HUES48 (cell line): ENCODE data around the gene ANO6.

Experiments used
- H3K27ac ChIP-seq: one replicate; pipeline ENCODE4 v1.7.0; 2013; ENCODE audit warnings: low read depth, low read length, inconsistent platforms
- H3K27me3 ChIP-seq: 2 replicates; pipeline ENCODE4 v1.6.1; 2013; ENCODE audit warnings: mild to moderate bottlenecking, low read length; ENCODE audit not compliant: control insufficient read depth, insufficient read depth
- H3K36me3 ChIP-seq: 2 replicates; pipeline ENCODE4 v1.6.1; 2013; ENCODE audit warnings: low read length; ENCODE audit not compliant: control insufficient read depth, insufficient read depth
- H3K4me1 ChIP-seq: 2 replicates; pipeline ENCODE4 v1.6.1; 2013; ENCODE audit warnings: mild to moderate bottlenecking, low read length; ENCODE audit not compliant: control insufficient read depth, insufficient read depth
- H3K4me3 ChIP-seq: 2 replicates; pipeline ENCODE4 v1.5.1; 2013; ENCODE audit warnings: mild to moderate bottlenecking, low read depth, low read length
- H3K9ac ChIP-seq: 2 replicates; pipeline ENCODE4 v1.6.1; 2013; ENCODE audit warnings: mild to moderate bottlenecking, low read depth, low read length, moderate library complexity
- H3K9me3 ChIP-seq: 2 replicates; pipeline ENCODE4 v1.6.1; 2013; ENCODE audit warnings: low read length; ENCODE audit not compliant: control insufficient read depth, insufficient read depth

The ANO6 gene

GRCh38 chr12:45298721-45299692 lies 83.1 kb downstream of the ANO6 start:
- H3K27ac ChIP-seq: no peak overlapping the region
- no peaks in the 10 kb centered on the region for H3K36me3 ChIP-seq
- no peaks in the 10 kb centered on the region for H3K27me3 ChIP-seq
- H3K4me1 ChIP-seq: no peaks in the 10 kb centered on the region
- no peaks in the 10 kb centered on the region for H3K9me3 ChIP-seq
- H3K4me3 ChIP-seq: no peak overlapping the region
- H3K9ac ChIP-seq: no peak overlapping the region

DNA sequence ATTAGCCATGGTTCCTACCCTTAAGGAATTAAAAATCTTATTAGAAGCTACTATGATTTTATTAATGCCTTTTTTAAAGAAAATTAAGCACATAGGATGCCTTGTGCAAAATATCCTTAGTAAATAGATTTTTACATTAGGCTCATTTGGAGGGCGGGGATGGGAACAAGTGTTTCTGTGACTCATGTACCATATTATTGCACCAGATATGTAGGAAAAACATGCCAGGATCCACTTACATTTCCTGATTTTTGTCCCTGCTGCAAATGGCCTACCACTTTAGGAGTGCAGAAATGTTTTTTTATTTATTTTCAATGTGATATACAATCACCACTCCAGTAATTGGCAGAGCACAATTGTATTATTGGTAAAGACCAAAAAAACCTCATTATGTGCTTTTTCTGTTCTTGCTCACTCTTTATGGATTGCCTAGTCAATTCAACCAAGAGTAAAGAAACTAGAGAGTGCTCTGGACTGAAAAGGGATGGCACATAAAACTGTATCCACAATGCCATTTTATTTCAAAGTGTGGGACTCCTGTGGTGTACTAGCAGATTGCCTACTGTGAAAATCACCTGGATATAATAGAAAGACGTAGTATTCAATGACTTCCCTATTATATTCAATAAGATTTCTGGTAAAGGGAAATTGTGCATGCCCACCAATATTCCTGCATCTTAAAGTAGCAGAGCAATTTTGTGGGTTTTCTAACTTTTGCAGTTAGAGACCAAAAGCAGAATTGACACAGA lies 86.9 kb downstream of the ANO6 start:
- no peak overlapping the region for H3K4me3 ChIP-seq
- H3K9me3 ChIP-seq: no peaks in the 10 kb centered on the region
- H3K27me3 ChIP-seq: no peaks in the 10 kb centered on the region
- no peaks in the 10 kb centered on the region for H3K36me3 ChIP-seq
- H3K9ac ChIP-seq: no peak overlapping the region
- H3K27ac ChIP-seq: no peak overlapping the region
- no peaks in the 10 kb centered on the region for H3K4me1 ChIP-seq

- Histone ChIP-seq H3K4me3 (no peak overlapping the region), H3K36me3 (no peaks in the 10 kb centered on the region), H3K27ac (no peak overlapping the region), H3K9me3 (no peaks in the 10 kb centered on the region), H3K9ac (no peak overlapping the region), H3K27me3 (no peaks in the 10 kb centered on the region), H3K4me1 (no peaks in the 10 kb centered on the region)
Measured at GRCh38 chr12:45303945-45304344, 88.0 kb downstream of the ANO6 start.

GRCh38 chr12:45304514-45305178 lies 88.8 kb downstream of the ANO6 start:
- no peaks in the 10 kb centered on the region for H3K9me3 ChIP-seq
- H3K27me3 ChIP-seq: no peaks in the 10 kb centered on the region
- H3K36me3 ChIP-seq: no peaks in the 10 kb centered on the region
- H3K4me1 ChIP-seq: no peaks in the 10 kb centered on the region
- H3K4me3 ChIP-seq: no peak overlapping the region
- H3K9ac ChIP-seq: no peak overlapping the region
- no peak overlapping the region for H3K27ac ChIP-seq

DNA sequence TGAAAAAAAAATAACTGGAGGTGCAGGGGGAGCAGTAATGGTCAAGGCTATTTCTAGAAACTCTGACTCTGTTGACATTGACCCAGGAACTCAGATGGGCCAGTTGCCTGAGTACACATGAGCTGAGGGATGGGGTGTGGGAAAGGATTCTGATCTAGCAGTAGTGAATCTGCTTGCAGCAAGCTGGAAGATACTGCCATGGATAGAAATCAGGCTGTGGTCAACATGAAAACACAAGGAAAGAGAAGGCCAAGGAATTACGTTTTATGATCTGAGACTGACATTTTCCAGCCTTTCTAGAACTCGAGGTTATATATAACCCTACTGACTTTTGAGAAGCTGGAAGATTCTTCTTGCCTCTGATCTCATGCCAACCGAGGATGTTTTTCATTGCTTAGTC lies 90.0 kb downstream of the ANO6 start:
- no peaks in the 10 kb centered on the region for H3K27me3 ChIP-seq
- no peaks in the 10 kb centered on the region for H3K9me3 ChIP-seq
- no peak overlapping the region for H3K27ac ChIP-seq
- H3K4me1 ChIP-seq: no peaks in the 10 kb centered on the region
- no peak overlapping the region for H3K9ac ChIP-seq
- H3K4me3 ChIP-seq: no peak overlapping the region
- H3K36me3 ChIP-seq: no peaks in the 10 kb centered on the region

- no peaks in the 10 kb centered on the region for H3K36me3 ChIP-seq
- H3K4me3 ChIP-seq: no peak overlapping the region
- no peaks in the 10 kb centered on the region for H3K9me3 ChIP-seq
- no peaks in the 10 kb centered on the region for H3K27me3 ChIP-seq
- H3K4me1 ChIP-seq: no peaks in the 10 kb centered on the region
- no peak overlapping the region for H3K9ac ChIP-seq
- no peak overlapping the region for H3K27ac ChIP-seq
Measured at GRCh38 chr12:45309836-45310626, 94.1 kb downstream of the ANO6 start.

DNA sequence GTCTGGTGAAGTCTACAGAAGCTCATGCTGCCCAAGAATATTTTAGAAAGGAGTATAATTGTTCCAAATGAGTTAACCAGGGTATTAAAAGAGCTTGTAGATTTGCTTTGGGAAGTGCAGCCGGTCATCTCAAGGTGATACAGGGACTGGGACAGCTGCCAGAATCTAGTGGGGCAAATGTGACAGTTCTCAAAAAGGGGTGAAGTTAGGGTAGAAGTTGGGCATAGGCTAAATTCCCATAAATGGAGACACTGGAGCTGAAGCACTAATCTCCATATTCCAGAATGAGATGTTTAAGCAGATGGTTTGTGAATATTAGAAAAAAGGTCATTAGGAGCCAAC lies 94.7 kb downstream of the ANO6 start:
- no peaks in the 10 kb centered on the region for H3K27me3 ChIP-seq
- H3K27ac ChIP-seq: no peak overlapping the region
- no peaks in the 10 kb centered on the region for H3K36me3 ChIP-seq
- H3K9me3 ChIP-seq: 0 out of 2 replicates have a peak, but pooled peaks cover 1% of the 10 kb centered on the region
- H3K4me3 ChIP-seq: no peak overlapping the region
- no peak overlapping the region for H3K9ac ChIP-seq
- no peaks in the 10 kb centered on the region for H3K4me1 ChIP-seq

DNA sequence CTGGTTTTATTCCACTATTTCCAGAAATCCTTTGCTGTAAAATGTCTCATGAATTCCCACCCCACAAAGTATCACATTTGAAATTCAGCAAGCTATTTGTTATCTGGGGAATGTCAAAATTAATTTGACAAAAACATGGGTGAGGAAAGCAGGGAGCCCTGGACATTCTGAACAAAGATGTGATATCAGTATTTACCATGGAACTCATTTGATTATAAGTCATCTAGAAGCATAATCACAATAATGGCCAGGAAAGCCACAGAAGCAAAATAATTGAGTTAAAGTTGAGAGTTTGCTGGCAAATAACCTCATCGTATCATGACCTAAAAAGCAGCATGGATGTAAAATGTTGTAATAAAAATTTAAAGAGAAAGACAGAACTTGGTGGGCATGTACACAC lies 96.1 kb downstream of the ANO6 start:
- Histone ChIP-seq H3K9ac (no peak overlapping the region), H3K27me3 (no peaks in the 10 kb centered on the region), H3K27ac (no peak overlapping the region), H3K4me1 (no peaks in the 10 kb centered on the region), H3K36me3 (peaks cover 2% of the 10 kb centered on the region; the same call in 1 of the 2 replicates), H3K4me3 (no peak overlapping the region), H3K9me3 (0 out of 2 replicates have a peak, but pooled peaks cover 4% of the 10 kb centered on the region)

GRCh38 chr12:45314770-45315169 lies 98.9 kb downstream of the ANO6 start:
- Histone ChIP-seq H3K27ac (no peak overlapping the region), H3K4me3 (no peak overlapping the region), H3K27me3 (no peaks in the 10 kb centered on the region), H3K4me1 (no peaks in the 10 kb centered on the region), H3K9me3 (0 out of 2 replicates have a peak, but pooled peaks cover 4% of the 10 kb centered on the region), H3K9ac (no peak overlapping the region), H3K36me3 (peaks cover 2% of the 10 kb centered on the region; the same call in 1 of the 2 replicates)

GRCh38 chr12:45315462-45315861 lies 99.6 kb downstream of the ANO6 start:
- 0 out of 2 replicates have a peak, but pooled peaks cover 4% of the 10 kb centered on the region for H3K9me3 ChIP-seq
- no peak overlapping the region for H3K27ac ChIP-seq
- no peak overlapping the region for H3K9ac ChIP-seq
- no peak overlapping the region for H3K4me3 ChIP-seq
- H3K4me1 ChIP-seq: no peaks in the 10 kb centered on the region
- peaks cover 2% of the 10 kb centered on the region; the same call in 1 of the 2 replicates for H3K36me3 ChIP-seq
- H3K27me3 ChIP-seq: no peaks in the 10 kb centered on the region
